HG03025 (cell line): ENCODE data around the gene BLACAT1.

ENCODE experiments used
- ATAC-seq: cut with Tn5 transposase; IDR thresholded peaks from one replicate; pipeline ENCODE4 v1.9.1; 2021; ENCODE audit warnings: mild to moderate bottlenecking, moderate library complexity; ENCODE audit not compliant: unreplicated experiment, low FRiP score

The BLACAT1 gene

GRCh38 chr1:205456868-205457745 is 1.3 kb upstream of the BLACAT1 start:
- ATAC-seq = no peak

GRCh38 chr1:205456383-205456867 is 580 bp upstream of the BLACAT1 start:
- no peak for ATAC-seq

GRCh38 chr1:205454903-205455335 is 926 bp downstream of the BLACAT1 start:
- no peak for ATAC-seq

- no peak for ATAC-seq
These were observed 2.4 kb downstream of the BLACAT1 start for GRCh38 chr1:205453466-205453865.

GRCh38 chr1:205452933-205453332 is 2.9 kb downstream of the BLACAT1 start:
- no peak for ATAC-seq

- no peak for ATAC-seq
These were observed 3.5 kb downstream of the BLACAT1 start for GRCh38 chr1:205452364-205452763.

- ATAC-seq = no peak
These were observed 4.1 kb downstream of the BLACAT1 start for GRCh38 chr1:205451759-205452164.

- ATAC-seq = no peak
These were observed 4.6 kb downstream of the BLACAT1 start for GRCh38 chr1:205451202-205451601.

- no peak for ATAC-seq
These were observed 5.4 kb downstream of the BLACAT1 start for GRCh38 chr1:205450448-205450847.

GRCh38 chr1:205449750-205450443 is 5.9 kb downstream of the BLACAT1 start:
- no peak for ATAC-seq

- ATAC-seq = no peak
These were observed 6.5 kb downstream of the BLACAT1 start for GRCh38 chr1:205449254-205449749.

GRCh38 chr1:205448540-205449253 is 7.1 kb downstream of the BLACAT1 start:
- ATAC-seq = no peak

- ATAC-seq = no peak
These were observed 8.1 kb downstream of the BLACAT1 start for GRCh38 chr1:205447457-205448341.

GRCh38 chr1:205446828-205447227 is 9.0 kb downstream of the BLACAT1 start:
- ATAC-seq = no peak

GRCh38 chr1:205445646-205445935 is 10.3 kb downstream of the BLACAT1 start:
- ATAC-seq = no peak

GRCh38 chr1:205444931-205445645 is 10.8 kb downstream of the BLACAT1 start:
- no peak for ATAC-seq

GRCh38 chr1:205444300-205444930 is 11.4 kb downstream of the BLACAT1 start:
- no peak for ATAC-seq

- ATAC-seq = no peak
These were observed 12.1 kb downstream of the BLACAT1 start for GRCh38 chr1:205443585-205444299.
